CD4-positive, alpha-beta T cell (primary cell): ENCODE results near the gene INVS. TPM values are rescaled to one million over a fixed set of nuclear protein-coding genes. Genes with fewer than 3 reads are reported as not detected.
"Not testable (repeated sequence)": the region's sequence is repeated elsewhere in the genome, so short reads cannot be mapped to it uniquely, and the experiment has no call there.

Experiments used
- ATAC-seq: fragments of 200-7000 bp; cut with Tn5 transposase; one replicate; pipeline ENCODE4 v1.10.0; 2022; ENCODE audit warnings: mild to moderate bottlenecking; ENCODE audit not compliant: poor library complexity
- CTCF ChIA-PET: fragments of 350-600 bp; sonication (Branson Sonifier 250); formaldehyde crosslinking; loops from one replicate; lab custom pipeline; 2021; ENCODE audit warnings: antibody characterized with exemption, inconsistent platforms; lab: Charles Lee
- POLR2A ChIA-PET: fragments of 350-600 bp; sonication (Branson Sonifier 250); formaldehyde crosslinking; loops from one replicate; lab custom pipeline; 2021; ENCODE audit warnings: antibody characterized with exemption, inconsistent platforms; lab: Charles Lee
- DNase-seq, 14 experiments: peaks; one replicate each; pipeline ENCODE4 v3.0.0-alpha.2; 2013 to 2020; ENCODE audit warnings: mixed read lengths in 2 of 14
- H3K27ac ChIP-seq, 2 donors: one replicate each; pipeline versions ENCODE4 v1.5.1 to v1.7.0; 2013; ENCODE audit warnings: low read length in 2 of 2, low read depth in 1 of 2, mild to moderate bottlenecking in 1 of 2
- H3K27me3 ChIP-seq, 2 experiments: 1 replicate in 1 of 2; 2 replicates in 1 of 2; pipeline versions ENCODE4 v1.6.1 to v1.7.0; 2013; ENCODE audit warnings: low read length in 2 of 2, control low read depth in 1 of 2, mild to moderate bottlenecking in 1 of 2, moderate library complexity in 1 of 2; ENCODE audit not compliant: insufficient read depth in 2 of 2, control insufficient read depth in 1 of 2
- H3K36me3 ChIP-seq: one replicate; pipeline ENCODE4 v1.6.1; 2013; ENCODE audit warnings: low read length, control low read depth; ENCODE audit not compliant: insufficient read depth
- H3K4me1 ChIP-seq: one replicate; pipeline ENCODE4 v1.6.1; 2013; ENCODE audit warnings: low read length, control low read depth; ENCODE audit not compliant: insufficient read depth
- H3K4me3 ChIP-seq: one replicate; pipeline ENCODE4 v1.5.1; 2013; ENCODE audit warnings: mild to moderate bottlenecking, low read length, moderate library complexity
- H3K9me3 ChIP-seq, 2 experiments: 1 replicate in 1 of 2; 2 replicates in 1 of 2; pipeline versions ENCODE4 v1.6.1 to v1.7.0; 2013; ENCODE audit warnings: low read length in 2 of 2, mild to moderate bottlenecking in 2 of 2, control low read depth in 1 of 2, moderate library complexity in 1 of 2; ENCODE audit not compliant: control insufficient read depth in 1 of 2, insufficient read depth in 1 of 2
- H3K27ac Mint-ChIP-seq: one replicate; pipeline ENCODE4 v1.8.0; 2020; ENCODE audit warnings: mixed read lengths
- H3K27me3 Mint-ChIP-seq: one replicate; pipeline ENCODE4 v1.8.0; 2021; ENCODE audit warnings: mixed read lengths
- H3K36me3 Mint-ChIP-seq: one replicate; pipeline ENCODE4 v1.8.0; 2021; ENCODE audit warnings: low read depth, mixed read lengths
- H3K4me1 Mint-ChIP-seq: one replicate; pipeline ENCODE4 v1.8.0; 2021; ENCODE audit warnings: low read depth, mixed read lengths
- H3K4me3 Mint-ChIP-seq: one replicate; pipeline ENCODE4 v1.8.0; 2020; ENCODE audit warnings: mild to moderate bottlenecking, mixed read lengths
- H3K9me3 Mint-ChIP-seq: one replicate; pipeline ENCODE4 v1.8.0; 2020; ENCODE audit warnings: mixed read lengths
- intact Hi-C, 2 experiments: fragments of 100-400 bp; cut with DNase I in 1 of 2; cut with micrococcal nuclease in 1 of 2; formaldehyde crosslinking; loops; one replicate each; pipeline versions ENCODE4 v1.15.1 to v1.9.0; 2023 to 2025; cut with DNase I, micrococcal nuclease
- total RNA-seq, 174 experiments: library from RNA in 2 of 174; stranded (reverse) in 2 of 174; gene quantifications; one replicate each; pipeline ENCODE4 v1.2.3 and lab custom pipeline; 2021 to 2026
- TF ChIP-seq, protein P1 (sequence below): fragments of 200-600 bp; IDR thresholded peaks from one replicate; pipeline ENCODE4 v1.8.0; 2022; ENCODE audit warnings: antibody characterized with exemption, mild to moderate bottlenecking

The INVS gene
- total RNA-seq, 2 experiments from 2014 or later = 13.6 to 14.3 TPM

DNA sequence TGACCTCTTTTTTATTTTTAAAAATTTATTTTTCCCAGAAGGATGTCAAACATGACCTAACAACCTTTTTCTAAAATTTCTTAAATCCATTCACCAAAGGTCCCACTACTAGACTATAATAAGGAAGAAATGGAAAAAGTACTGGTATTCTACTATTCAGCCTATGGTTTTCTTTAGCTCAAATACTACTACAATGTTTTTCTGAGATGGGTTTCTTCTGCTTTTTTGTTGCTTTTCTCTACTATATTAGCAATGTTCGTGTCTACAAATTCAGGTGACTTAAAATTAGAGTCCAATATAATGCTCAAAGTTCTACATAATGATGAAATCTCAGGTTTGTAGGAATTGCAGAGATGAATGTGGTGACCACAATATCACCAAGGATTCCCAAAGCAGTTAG is 8.2 kb upstream of the INVS start:
- Mint-ChIP-seq H3K27me3 (no peaks in the 10 kb centered on the region), H3K9me3 (no peaks in the 10 kb centered on the region), H3K4me3 (no peak overlapping the region), H3K27ac (no peak overlapping the region), H3K4me1 (peaks cover 80% of the 10 kb centered on the region), H3K36me3 (no peaks in the 10 kb centered on the region)
- Histone ChIP-seq H3K27me3 (no peaks in the 10 kb centered on the region), H3K4me3 (no peak overlapping the region), H3K9me3 (no peaks in the 10 kb centered on the region), H3K36me3 (no peaks in the 10 kb centered on the region), H3K4me1 (peaks cover 3% of the 10 kb centered on the region), H3K27ac (no peak overlapping the region)
- ChIA-PET CTCF (no interaction called here), POLR2A (no interaction called here)
- ATAC-seq (no peak), DNase-seq (no peak)
- intact Hi-C loops = loop anchor here in 1 of 2 experiments (10.0 kb wide), 1 partner anchor 1444 kb away; the partner anchor contains the start of gene RNF20
- TF ChIP-seq, protein P1, sequence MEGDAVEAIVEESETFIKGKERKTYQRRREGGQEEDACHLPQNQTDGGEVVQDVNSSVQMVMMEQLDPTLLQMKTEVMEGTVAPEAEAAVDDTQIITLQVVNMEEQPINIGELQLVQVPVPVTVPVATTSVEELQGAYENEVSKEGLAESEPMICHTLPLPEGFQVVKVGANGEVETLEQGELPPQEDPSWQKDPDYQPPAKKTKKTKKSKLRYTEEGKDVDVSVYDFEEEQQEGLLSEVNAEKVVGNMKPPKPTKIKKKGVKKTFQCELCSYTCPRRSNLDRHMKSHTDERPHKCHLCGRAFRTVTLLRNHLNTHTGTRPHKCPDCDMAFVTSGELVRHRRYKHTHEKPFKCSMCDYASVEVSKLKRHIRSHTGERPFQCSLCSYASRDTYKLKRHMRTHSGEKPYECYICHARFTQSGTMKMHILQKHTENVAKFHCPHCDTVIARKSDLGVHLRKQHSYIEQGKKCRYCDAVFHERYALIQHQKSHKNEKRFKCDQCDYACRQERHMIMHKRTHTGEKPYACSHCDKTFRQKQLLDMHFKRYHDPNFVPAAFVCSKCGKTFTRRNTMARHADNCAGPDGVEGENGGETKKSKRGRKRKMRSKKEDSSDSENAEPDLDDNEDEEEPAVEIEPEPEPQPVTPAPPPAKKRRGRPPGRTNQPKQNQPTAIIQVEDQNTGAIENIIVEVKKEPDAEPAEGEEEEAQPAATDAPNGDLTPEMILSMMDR = no peak

DNA sequence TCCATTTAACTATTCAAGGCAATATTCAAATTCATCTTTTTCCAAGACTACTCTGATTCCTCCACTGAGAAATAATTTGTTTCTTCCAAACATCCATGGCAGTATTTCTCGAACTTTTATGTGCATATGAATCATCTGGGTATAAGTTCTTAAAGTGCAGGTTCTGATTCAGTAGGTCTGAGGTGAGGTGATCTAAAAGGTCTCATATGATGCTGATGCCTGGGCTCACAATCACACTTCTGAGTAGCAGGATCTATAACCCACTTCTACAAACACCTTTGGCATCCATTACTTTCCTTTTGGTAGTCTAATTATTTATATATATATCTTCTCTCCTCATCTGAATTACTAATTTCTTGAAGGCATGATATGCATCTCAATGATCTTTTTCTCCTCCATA is 7.4 kb upstream of the INVS start:
- no peak overlapping the region for H3K4me3 Mint-ChIP-seq
- POLR2A ChIA-PET = no interaction called here

DNA sequence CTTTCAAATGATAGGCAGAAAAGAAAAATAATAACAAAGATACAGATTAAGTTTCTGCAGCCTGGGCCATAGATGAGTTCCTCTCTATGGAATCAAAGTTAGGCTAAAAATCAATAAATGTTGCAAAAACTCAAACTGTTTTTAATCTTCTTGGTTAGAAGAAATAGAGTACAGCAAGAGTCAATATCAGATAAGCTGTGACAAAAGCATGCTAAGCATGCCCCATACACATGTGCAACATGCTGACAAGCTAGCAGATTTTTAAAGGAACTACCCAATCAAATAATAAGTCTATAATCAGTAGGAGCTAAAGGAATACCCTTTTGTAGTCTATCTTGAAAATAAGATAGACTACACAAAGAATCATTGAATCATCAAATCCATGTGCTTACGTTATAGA is 7.0 kb upstream of the INVS start:
- Mint-ChIP-seq H3K9me3 (no peaks in the 10 kb centered on the region), H3K4me1 (peaks cover 76% of the 10 kb centered on the region), H3K4me3 (no peak overlapping the region), H3K36me3 (no peaks in the 10 kb centered on the region), H3K27me3 (no peaks in the 10 kb centered on the region), H3K27ac (no peak overlapping the region)
- Histone ChIP-seq H3K36me3 (no peaks in the 10 kb centered on the region), H3K27ac (no peak overlapping the region), H3K27me3 (no peaks in the 10 kb centered on the region), H3K4me3 (no peak overlapping the region), H3K4me1 (peaks cover 3% of the 10 kb centered on the region), H3K9me3 (no peaks in the 10 kb centered on the region)
- CTCF ChIA-PET = no interaction called here
- intact Hi-C loops = loop anchor here in 1 of 2 experiments (10.0 kb wide), 1 partner anchor 1443 kb away; the partner anchor contains the start of gene RNF20
- ATAC-seq (no peak), DNase-seq (no peak)
- TF ChIP-seq, protein P1 = no peak
- POLR2A ChIA-PET = no interaction called here

More for the DNA sequence above, 7.4 kb upstream of the INVS start:
- Histone ChIP-seq H3K27ac (no peak overlapping the region), H3K4me3 (no peak overlapping the region), H3K4me1 (peaks cover 3% of the 10 kb centered on the region), H3K36me3 (no peaks in the 10 kb centered on the region), H3K9me3 (no peaks in the 10 kb centered on the region), H3K27me3 (no peaks in the 10 kb centered on the region)
- TF ChIP-seq, protein P1 = no peak
- no peak for ATAC-seq
- Mint-ChIP-seq H3K27ac (no peak overlapping the region), H3K36me3 (no peaks in the 10 kb centered on the region), H3K4me1 (peaks cover 78% of the 10 kb centered on the region), H3K9me3 (no peaks in the 10 kb centered on the region), H3K27me3 (no peaks in the 10 kb centered on the region)
- intact Hi-C loops = loop anchor here in 1 of 2 experiments (10.0 kb wide), 1 partner anchor 1443 kb away; the partner anchor contains the start of gene RNF20
- no peak for DNase-seq
- CTCF ChIA-PET = no interaction called here

DNA sequence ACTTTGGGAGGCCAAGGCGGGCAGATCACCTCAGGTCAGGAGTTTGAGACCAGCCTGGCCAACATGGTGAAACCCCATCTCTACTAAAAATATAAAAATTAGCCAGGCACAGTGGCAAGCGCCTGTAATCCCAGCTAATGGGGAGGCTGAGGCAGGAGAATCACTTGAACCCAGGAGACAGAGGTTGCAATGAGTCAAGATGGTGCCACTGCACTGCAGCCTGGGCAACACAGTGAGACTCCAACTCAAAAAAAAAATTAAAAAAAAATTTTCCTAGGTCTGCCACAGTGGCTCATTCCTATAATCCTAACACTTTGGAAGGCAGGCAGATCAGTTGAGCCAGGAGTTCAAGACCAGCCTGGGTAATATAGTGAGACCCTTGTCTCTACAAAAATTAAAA is 4.6 kb upstream of the INVS start:
- ATAC-seq, H3K9me3 ChIP-seq, H3K27ac ChIP-seq, H3K4me3 ChIP-seq, H3K36me3 ChIP-seq, DNase-seq, H3K27me3 Mint-ChIP-seq, H3K4me3 Mint-ChIP-seq, H3K9me3 Mint-ChIP-seq, H3K27ac Mint-ChIP-seq, H3K27me3 ChIP-seq: not testable (repeated sequence)
- POLR2A ChIA-PET = interaction anchor here (0.8 kb wide), 1 partner anchor 227 kb away, joined by 5 read pairs; no protein-coding TSS in a partner anchor
- Mint-ChIP-seq H3K36me3 (peaks cover 14% of the 10 kb centered on the region), H3K4me1 (peaks cover 74% of the 10 kb centered on the region)
- intact Hi-C loops = loop anchor here in 1 of 2 experiments (10.0 kb wide), 1 partner anchor 1440 kb away; the partner anchor contains the start of gene RNF20
- H3K4me1 ChIP-seq = peaks cover 12% of the 10 kb centered on the region
- CTCF ChIA-PET = interaction anchor here (1.3 kb wide), 1 partner anchor 11 kb away, joined by 3 read pairs; no protein-coding TSS in a partner anchor
